GM19467 (cell line): ENCODE results near the gene ZNF365.
"Not testable (repeated sequence)": the region's sequence is repeated elsewhere in the genome, so short reads cannot be mapped to it uniquely, and the experiment has no call there.

ENCODE experiments used
- ATAC-seq: cut with Tn5 transposase; IDR thresholded peaks from one replicate; pipeline ENCODE4 v1.9.1; 2021; ENCODE audit warnings: mild to moderate bottlenecking, moderate library complexity; ENCODE audit not compliant: unreplicated experiment

The ZNF365 gene

DNA sequence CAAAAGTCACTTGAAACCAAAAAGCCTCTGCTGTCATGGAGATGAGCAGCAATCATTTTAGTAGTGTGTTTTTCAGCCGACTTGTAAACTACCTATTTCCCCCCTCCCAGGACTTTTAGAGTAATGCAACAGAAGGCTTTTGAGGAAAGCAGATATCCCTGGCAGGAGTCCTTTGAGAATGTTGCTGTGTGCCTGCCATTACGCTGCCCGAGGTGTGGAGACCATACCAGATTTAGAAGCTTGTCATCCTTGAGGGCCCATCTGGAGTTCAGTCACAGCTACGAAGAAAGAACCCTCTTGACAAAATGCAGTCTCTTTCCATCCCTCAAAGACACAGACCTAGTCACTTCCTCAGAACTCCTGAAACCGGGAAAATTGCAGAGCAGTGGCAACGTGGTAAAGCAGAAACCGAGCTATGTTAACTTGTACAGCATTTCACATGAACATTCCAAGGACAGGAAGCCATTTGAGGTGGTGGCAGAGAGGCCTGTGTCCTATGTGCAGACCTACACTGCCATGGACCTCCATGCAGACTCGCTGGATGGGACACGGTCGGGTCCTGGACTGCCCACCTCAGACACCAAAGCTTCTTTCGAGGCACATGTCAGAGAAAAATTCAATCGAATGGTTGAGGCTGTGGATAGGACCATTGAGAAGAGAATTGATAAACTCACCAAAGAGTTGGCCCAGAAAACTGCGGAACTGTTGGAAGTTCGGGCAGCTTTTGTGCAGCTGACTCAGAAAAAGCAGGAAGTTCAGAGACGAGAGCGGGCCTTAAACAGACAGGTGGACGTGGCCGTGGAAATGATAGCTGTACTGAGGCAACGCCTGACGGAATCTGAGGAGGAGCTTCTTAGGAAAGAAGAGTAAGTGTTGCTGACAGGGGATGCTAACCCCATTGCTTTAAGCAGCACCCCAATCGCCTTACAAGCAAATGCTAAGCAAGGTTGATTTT, 2.2 kb downstream of the ZNF365 start:
- ATAC-seq, result no peak

DNA sequence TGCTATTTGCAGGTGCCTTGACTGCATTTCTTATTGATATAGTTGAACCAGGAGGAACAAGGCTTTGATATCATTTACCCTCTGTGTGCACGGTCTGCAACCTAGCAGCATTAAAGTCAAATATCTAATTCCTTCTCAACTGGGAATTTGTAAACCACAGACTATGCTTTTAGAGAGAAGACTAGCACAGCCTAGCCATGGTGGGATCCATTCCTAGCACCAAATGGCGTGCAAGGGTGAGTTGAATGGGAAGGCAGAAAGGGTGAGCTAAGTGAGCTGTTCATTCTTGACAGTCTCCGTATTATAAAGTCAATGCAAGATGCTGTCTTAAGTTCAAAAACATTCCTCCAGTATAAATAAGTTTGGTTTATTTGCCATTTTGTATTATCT, 2.9 kb downstream of the ZNF365 start:
- ATAC-seq, result no peak

GRCh38 chr10:62377966-62378365, 3.8 kb downstream of the ZNF365 start:
- ATAC-seq, result no peak

- ATAC-seq, result not testable (repeated sequence)
Measured at GRCh38 chr10:62378877-62379276, 4.7 kb downstream of the ZNF365 start.

GRCh38 chr10:62379394-62379793, 5.2 kb downstream of the ZNF365 start:
- no peak for ATAC-seq

DNA sequence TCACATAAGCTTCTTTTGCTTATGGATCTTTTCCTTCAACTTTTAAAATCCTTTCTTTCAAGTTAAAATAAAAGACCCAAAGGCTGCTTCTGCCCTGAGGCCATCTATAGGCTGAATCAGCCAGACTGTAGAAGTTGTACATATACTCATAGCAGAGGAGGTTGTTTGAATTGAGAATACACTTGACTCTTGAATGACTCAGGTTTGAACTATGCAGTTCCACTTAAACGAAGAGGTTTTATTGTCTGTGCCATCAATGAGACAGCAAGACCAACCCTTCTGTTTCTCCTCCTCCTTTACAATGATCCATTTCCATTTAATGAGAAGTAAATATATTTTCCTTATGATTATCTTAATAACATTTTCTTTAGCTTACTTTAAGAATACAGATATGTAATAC, 5.8 kb downstream of the ZNF365 start:
- ATAC-seq, result no peak

- ATAC-seq, result no peak
Measured at GRCh38 chr10:62381385-62382102, 7.4 kb downstream of the ZNF365 start.

- ATAC-seq, result no peak
Measured at GRCh38 chr10:62382831-62383230, 8.7 kb downstream of the ZNF365 start.

DNA sequence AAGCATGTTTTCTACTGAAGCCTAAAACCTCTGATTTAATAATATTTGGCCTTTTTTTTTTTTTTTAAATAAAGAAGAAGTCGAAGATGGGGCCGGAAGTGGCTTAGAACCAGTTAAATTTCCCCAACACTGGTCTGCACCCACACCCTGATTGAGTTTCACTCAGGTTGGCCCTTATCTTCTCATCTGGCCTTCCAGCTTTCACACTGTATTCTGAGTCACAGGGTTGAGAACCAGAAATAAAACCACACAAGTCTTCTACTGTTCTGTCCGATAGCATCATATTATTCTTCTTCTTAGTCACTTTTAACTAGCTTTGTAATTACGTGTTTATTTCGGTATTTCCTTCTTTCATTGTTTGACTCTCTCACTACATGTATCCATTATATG, 9.9 kb downstream of the ZNF365 start:
- ATAC-seq, result no peak

- ATAC-seq, result no peak
Measured at GRCh38 chr10:62384447-62385081, 10.4 kb downstream of the ZNF365 start.

DNA sequence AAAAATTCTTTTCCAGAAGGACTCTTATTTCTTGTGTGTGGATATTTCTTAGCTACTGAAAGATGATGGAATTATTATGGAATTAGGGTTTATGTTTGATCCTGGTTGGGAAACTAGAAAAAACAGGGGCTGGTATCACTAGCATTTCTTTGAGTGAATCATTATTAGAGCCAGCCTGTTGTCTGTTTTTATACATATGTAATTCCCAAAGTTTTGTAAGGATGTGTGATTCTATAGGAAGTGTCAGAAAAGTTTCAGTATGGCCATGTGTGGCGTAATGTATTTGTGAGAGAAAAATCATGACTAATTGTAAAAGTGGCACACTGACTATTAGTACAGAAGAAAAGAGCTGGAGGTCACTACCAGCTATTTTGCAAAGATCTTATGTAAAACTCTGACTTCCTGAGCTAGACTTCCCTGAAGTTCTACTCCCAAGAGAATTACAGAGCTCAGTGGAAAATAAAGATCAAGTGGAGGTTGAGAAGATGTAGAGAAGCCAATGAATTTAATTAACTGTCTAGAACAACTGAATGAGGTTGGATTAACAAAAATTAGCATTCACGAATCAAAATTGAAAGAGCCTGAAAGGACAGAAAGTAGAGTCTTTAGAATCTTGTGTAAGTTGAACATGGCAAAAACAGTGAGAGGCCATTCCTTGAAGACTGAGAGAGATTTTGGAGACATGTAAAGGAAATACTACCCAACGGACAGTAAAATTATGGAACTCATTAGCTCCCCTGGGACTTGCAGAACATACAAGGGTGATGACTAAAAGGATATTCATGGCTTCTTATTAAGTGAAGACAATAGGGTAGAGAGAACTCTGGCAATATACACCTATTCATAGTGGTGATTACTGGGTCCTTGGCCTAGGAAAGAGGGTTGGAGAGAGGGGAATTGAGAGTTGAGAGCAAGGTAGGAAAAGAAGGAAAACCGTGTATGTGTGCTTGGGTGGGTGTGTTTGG, 12.5 kb downstream of the ZNF365 start:
- no peak for ATAC-seq

DNA sequence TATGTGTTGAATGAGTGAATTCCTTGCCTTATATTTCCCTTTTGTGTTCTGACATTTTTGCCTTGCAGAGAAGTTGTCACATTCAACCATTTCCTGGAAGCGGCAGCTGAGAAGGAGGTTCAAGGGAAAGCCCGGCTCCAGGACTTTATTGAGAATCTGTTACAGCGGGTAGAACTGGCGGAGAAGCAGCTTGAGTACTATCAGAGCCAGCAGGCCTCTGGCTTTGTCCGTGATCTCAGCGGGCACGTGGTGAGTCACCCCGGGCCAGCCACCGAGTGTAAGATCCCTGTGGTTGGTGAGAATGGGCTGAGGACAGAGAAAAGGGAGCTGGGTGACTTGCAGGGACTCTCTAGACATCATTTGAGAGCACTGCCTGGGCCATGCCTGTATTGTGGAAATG, 14.2 kb downstream of the ZNF365 start:
- no peak for ATAC-seq

GRCh38 chr10:62390497-62391176, 16.5 kb downstream of the ZNF365 start:
- no peak for ATAC-seq

DNA sequence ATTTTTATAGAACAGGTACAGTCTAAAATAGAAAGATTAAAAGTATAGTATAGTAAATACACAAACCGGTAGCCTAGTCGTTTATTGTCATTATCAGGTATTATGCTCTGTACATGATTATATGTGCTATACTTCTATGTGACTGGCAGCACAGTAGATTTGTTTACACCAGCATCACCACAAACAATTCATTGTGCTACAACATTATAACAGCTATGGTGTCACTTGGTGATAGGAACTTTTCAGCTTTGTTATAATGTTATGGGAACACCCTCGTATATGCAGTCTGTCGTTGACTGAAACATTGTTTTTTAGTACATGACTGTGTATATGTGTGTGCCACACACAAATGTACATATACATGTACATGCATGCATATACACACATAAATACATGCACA, 19.1 kb downstream of the ZNF365 start:
- no peak for ATAC-seq

GRCh38 chr10:62394556-62395018, 20.4 kb downstream of the ZNF365 start:
- ATAC-seq, result no peak

DNA sequence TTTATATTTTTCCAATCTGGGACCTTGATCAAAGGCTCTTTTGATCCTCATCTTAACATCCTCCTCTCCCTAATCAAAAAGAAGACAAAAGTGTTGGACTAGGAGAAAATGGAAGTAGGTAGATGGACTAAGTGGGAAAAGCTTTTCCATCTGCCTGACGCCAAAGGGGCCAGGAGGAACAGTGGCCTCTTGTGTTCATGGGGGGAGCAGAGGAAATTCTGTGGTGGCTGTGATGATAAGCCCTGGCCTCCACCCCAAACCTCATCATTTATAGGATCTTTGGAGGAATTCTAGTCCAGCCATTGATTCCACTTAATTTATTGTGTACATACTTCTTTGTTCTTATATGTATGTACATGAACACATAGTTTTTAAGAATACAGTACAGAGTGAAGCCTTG, 21.7 kb downstream of the ZNF365 start:
- ATAC-seq, result no peak

GRCh38 chr10:62396864-62397263, 22.7 kb downstream of the ZNF365 start:
- no peak for ATAC-seq

- no peak for ATAC-seq
Measured at GRCh38 chr10:62399211-62399610, 25.0 kb downstream of the ZNF365 start.

DNA sequence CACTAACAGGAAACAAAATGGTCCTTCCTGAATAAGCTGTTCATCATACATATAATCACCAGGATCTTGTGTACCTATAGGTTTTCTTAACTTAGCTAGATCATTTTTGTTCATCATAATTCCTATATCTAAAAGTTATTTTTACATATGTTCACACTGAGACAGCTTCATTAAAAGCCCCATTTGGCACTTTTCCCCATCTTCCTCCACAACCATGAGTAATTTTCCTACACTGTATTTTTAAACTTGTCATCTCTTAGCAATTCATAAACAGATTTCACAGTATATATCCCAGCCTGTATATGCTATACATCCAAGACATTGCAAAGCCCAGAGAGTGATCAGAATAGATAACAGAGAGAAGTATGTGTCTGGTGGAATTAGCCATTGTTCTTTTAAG, 28.3 kb downstream of the ZNF365 start:
- ATAC-seq, result no peak

DNA sequence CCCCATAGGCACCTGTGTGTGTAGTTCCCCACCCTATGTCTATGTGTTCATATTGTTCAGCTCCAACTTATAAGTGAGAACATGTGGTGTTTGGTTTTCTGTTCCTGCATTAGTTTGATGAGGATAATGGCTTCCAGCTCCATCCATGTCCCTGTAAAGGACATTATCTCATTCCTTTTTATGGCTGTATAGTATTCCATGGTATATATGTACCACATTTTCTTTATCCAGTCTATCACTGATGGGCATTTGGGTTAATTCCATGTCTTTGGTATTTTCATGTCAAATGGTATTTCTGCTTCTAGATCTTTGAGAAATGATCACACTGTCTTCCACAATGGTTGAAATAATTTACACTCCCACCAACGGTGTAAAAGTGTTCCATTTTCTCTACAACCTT, 36.4 kb downstream of the ZNF365 start:
- ATAC-seq, result not testable (repeated sequence)
